WTC11 (cell line): ENCODE results near the gene RPL21.

ENCODE experiments used
- CTCF ChIP-seq: fragments of 200-600 bp; IDR thresholded peaks from 2 replicates; pipeline ENCODE4 v1.8.0; 2022; ENCODE audit warnings: antibody characterized with exemption
- HMGA2 ChIP-seq: fragments of 250-450 bp; sonication (Bioruptor Pico); IDR thresholded peaks from 2 replicates; pipeline ENCODE4 v1.4.0; 2021; ENCODE audit warnings: mild to moderate bottlenecking, moderate library complexity
- PRDM15 ChIP-seq: sonication (generic); formaldehyde crosslinking; IDR thresholded peaks from 2 replicates; pipeline ENCODE4 v1.8.0; 2022; ENCODE audit warnings: missing genetic modification reagents
- RELA ChIP-seq: sonication (generic); formaldehyde crosslinking; IDR thresholded peaks from 2 replicates; pipeline ENCODE4 v1.8.1; 2022; ENCODE audit warnings: missing genetic modification reagents, mild to moderate bottlenecking, borderline replicate concordance
- RORB ChIP-seq: fragments of 250-450 bp; sonication (Bioruptor Pico); IDR thresholded peaks from 2 replicates; pipeline ENCODE4 v1.9.0; 2021; ENCODE audit warnings: mild to moderate bottlenecking
- TCF7 ChIP-seq: sonication (generic); formaldehyde crosslinking; IDR thresholded peaks from 2 replicates; pipeline ENCODE4 v1.8.0; 2022; ENCODE audit warnings: mild to moderate bottlenecking, low read depth, missing genetic modification reagents, moderate library complexity
- ZBTB43 ChIP-seq: sonication (generic); formaldehyde crosslinking; IDR thresholded peaks from 2 replicates; pipeline ENCODE4 v1.8.1; 2023; ENCODE audit warnings: mild to moderate bottlenecking, missing genetic modification reagents

GRCh38 chr13:27280841-27281240 lies 29.5 kb downstream of the RPL21 start:
- no peak for TF ChIP-seq CTCF
- no peak for TF ChIP-seq ZBTB43 (CRISPR knock-in tag)
- TF ChIP-seq RELA (CRISPR knock-in tag) = no peak
- TF ChIP-seq HMGA2 (CRISPR knock-in tag) = no peak
- TF ChIP-seq PRDM15 (CRISPR knock-in tag) = no peak
- TF ChIP-seq TCF7 (CRISPR knock-in tag) = no peak
- TF ChIP-seq RORB (CRISPR knock-in tag) = no peak
